GM12878 (cell line): ENCODE measurements around the gene SCARB1. TPM values are rescaled to one million over a fixed set of nuclear protein-coding genes. Genes with fewer than 3 reads are reported as not detected.

Source experiments
- ATAC-seq: fragments of 200-7000 bp; cut with Tn5 transposase; 3 replicates; pipeline ENCODE4 v1.9.1; 2020; ENCODE audit warnings: mild to moderate bottlenecking, moderate library complexity
- BruUV-seq: library from RNA; stranded (reverse); fragments of 400-500 nt; replicated peaks from 2 replicates; lab custom pipeline; 2021; lab: Mats Ljungman, UMichigan
- CTCF ChIA-PET: fragments of 300-600 bp; sonication (Branson Sonifier 250); formaldehyde crosslinking; extraction: SDS; loops from one replicate; lab custom pipeline; 2021; ENCODE audit warnings: inconsistent platforms; lab: Yijun Ruan, JAX
- POLR2A ChIA-PET: fragments of 350-600 bp; formaldehyde crosslinking; extraction: SDS; loops from one replicate; lab custom pipeline; 2021; ENCODE audit warnings: inconsistent platforms; lab: Charles Lee
- RAD21 ChIA-PET: fragments of 300-600 bp; sonication (Branson Sonifier 250); formaldehyde crosslinking; loops from one replicate; lab custom pipeline; 2023; ENCODE audit warnings: antibody characterized with exemption; ENCODE audit not compliant: unreplicated experiment; lab: Charles Lee
- SMC1A ChIA-PET: fragments of 300-600 bp; sonication (Branson Sonifier 250); formaldehyde crosslinking; loops from one replicate; lab custom pipeline; 2023; ENCODE audit not compliant: unreplicated experiment, uncharacterized antibody; lab: Charles Lee
- DNase-seq: peaks from one replicate; pipeline ENCODE4 v3.0.0-alpha.2; 2011; ENCODE audit warnings: low read depth, low spot score
- FAIRE-seq: peaks from 3 replicates; lab custom pipeline; 2011; peaks lifted over from hg19 to GRCh38; lab: Jason Lieb, UNC
- H2AFZ ChIP-seq: 2 replicates; pipeline ENCODE4 v1.6.0; 2011; ENCODE audit warnings: low read depth, low read length, control low read depth; ENCODE audit not compliant: control insufficient read depth
- H3K27ac ChIP-seq: 2 replicates; pipeline ENCODE4 v1.5.1; 2011; ENCODE audit warnings: control low read depth; ENCODE audit not compliant: control insufficient read depth, insufficient read depth
- H3K27me3 ChIP-seq, 2 experiments: replicated peaks in 1 of 2; 2 replicates each; pipeline versions ENCODE4 v1.6.0 to v1.6.1; 2011; ENCODE audit warnings: low read length in 1 of 2; ENCODE audit not compliant: control insufficient read depth in 2 of 2, insufficient read depth in 2 of 2
- H3K36me3 ChIP-seq, 2 experiments: 2 replicates each; pipeline ENCODE4 v1.5.1; 2011; ENCODE audit warnings: low read length in 1 of 2; ENCODE audit not compliant: control insufficient read depth in 2 of 2, insufficient read depth in 2 of 2
- H3K4me1 ChIP-seq: 2 replicates; pipeline ENCODE4 v1.6.1; 2011; ENCODE audit warnings: mild to moderate bottlenecking, low read length, moderate library complexity, mixed read lengths; ENCODE audit not compliant: control insufficient read depth, insufficient read depth
- H3K4me2 ChIP-seq: 2 replicates; pipeline ENCODE4 v1.6.0; 2011; ENCODE audit warnings: control low read depth; ENCODE audit not compliant: control insufficient read depth, insufficient read depth
- H3K4me3 ChIP-seq: fragments of 200-600 bp; sonication (generic); 2 replicates; pipeline ENCODE4 v1.5.1; 2016
- H3K79me2 ChIP-seq: 2 replicates; pipeline ENCODE4 v1.6.0; 2011; ENCODE audit warnings: low read length; ENCODE audit not compliant: control insufficient read depth, insufficient read depth
- H3K9ac ChIP-seq: 2 replicates; pipeline ENCODE4 v1.8.0; 2011; ENCODE audit warnings: low read length, control low read depth, mixed read lengths; ENCODE audit not compliant: control insufficient read depth, insufficient read depth
- H3K9me3 ChIP-seq: replicated peaks from 3 replicates; pipeline ENCODE4 v1.5.1; 2011; ENCODE audit warnings: mild to moderate bottlenecking, low read length; ENCODE audit not compliant: control insufficient read depth, insufficient read depth
- H4K20me1 ChIP-seq: 2 replicates; pipeline ENCODE4 v1.6.0; 2011; ENCODE audit not compliant: control insufficient read depth, insufficient read depth
- BCL11A ChIP-seq: IDR thresholded peaks from 2 replicates; pipeline ENCODE4 v1.6.1; 2011; ENCODE audit warnings: low read depth, low read length
- CBX5 ChIP-seq: sonication (generic); IDR thresholded peaks from 2 replicates; pipeline ENCODE4 v1.6.1; 2016; ENCODE audit warnings: low read depth, moderate library complexity, mild to moderate bottlenecking, inconsistent platforms
- CHD2 ChIP-seq: IDR thresholded peaks from 2 replicates; pipeline ENCODE4 v1.6.1; 2011; ENCODE audit warnings: low read depth, low read length, improper control_type of control experiment, borderline replicate concordance
- CHD4 ChIP-seq: fragments of 200-600 bp; sonication (generic); IDR thresholded peaks from 2 replicates; pipeline ENCODE4 v1.6.1; 2016; ENCODE audit warnings: mild to moderate bottlenecking
- CREM ChIP-seq: IDR thresholded peaks from 2 replicates; pipeline ENCODE4 v1.6.1; 2014; ENCODE audit warnings: antibody characterized with exemption, low read depth
- GABPA ChIP-seq: IDR thresholded peaks from 2 replicates; pipeline ENCODE4 v1.6.1; 2014; ENCODE audit warnings: antibody characterized with exemption, low read depth, mild to moderate bottlenecking, inconsistent platforms
- HDAC2 ChIP-seq: fragments of 200-600 bp; sonication (generic); IDR thresholded peaks from 2 replicates; pipeline ENCODE4 v1.6.1; 2017
- IRF4 ChIP-seq: IDR thresholded peaks from 2 replicates; pipeline ENCODE4 v1.6.1; 2011; ENCODE audit warnings: low read depth, low read length
- JUNB ChIP-seq: IDR thresholded peaks from 2 replicates; pipeline ENCODE4 v1.6.1; 2016; ENCODE audit warnings: antibody characterized with exemption, mild to moderate bottlenecking
- MTA2 ChIP-seq: fragments of 450-650 bp; IDR thresholded peaks from 2 replicates; pipeline ENCODE4 v1.6.1; 2016; ENCODE audit warnings: low read depth, mild to moderate bottlenecking, moderate library complexity
- NFXL1 ChIP-seq: fragments of 450-650 bp; IDR thresholded peaks from 2 replicates; pipeline ENCODE4 v1.6.1; 2017; ENCODE audit warnings: antibody characterized with exemption, mild to moderate bottlenecking, borderline replicate concordance
- NR2C1 ChIP-seq: fragments of 450-650 bp; IDR thresholded peaks from 2 replicates; pipeline ENCODE4 v1.6.1; 2017; ENCODE audit warnings: antibody characterized with exemption, mild to moderate bottlenecking, moderate library complexity
- SMARCA5 ChIP-seq: fragments of 450-650 bp; IDR thresholded peaks from 2 replicates; pipeline ENCODE4 v1.6.1; 2017; ENCODE audit warnings: mild to moderate bottlenecking
- SUPT20H ChIP-seq: IDR thresholded peaks from 2 replicates; pipeline ENCODE4 v1.6.1; 2011; ENCODE audit warnings: low read depth, mild to moderate bottlenecking, low read length, moderate library complexity, borderline replicate concordance; ENCODE audit not compliant: control insufficient read depth
- ZNF274 ChIP-seq: IDR thresholded peaks from one replicate; pipeline ENCODE4 v1.8.0; 2011; ENCODE audit not compliant: insufficient read length, insufficient read depth
- WGBS: methylation state at CpG from one replicate; pipeline ENCODE4 v1.1.6; 2016; ENCODE audit warnings: low lambda C conversion rate; ENCODE audit not compliant: insufficient replicate concordance, insufficient coverage; ENCODE audit errors: missing lambda C conversion rate; 5-methylcytosine and 5-hydroxymethylcytosine counted together
- in situ Hi-C: fragments of 300-500 bp; cut with MboI; formaldehyde crosslinking; loops from 9 replicates; pipeline ENCODE4 v1.14.3; 2018; ENCODE audit warnings: mixed read lengths
- intact Hi-C: fragments of 100-400 bp; cut with micrococcal nuclease; formaldehyde crosslinking; loops from one replicate; pipeline ENCODE4 v1.14.2; 2022; ENCODE audit not compliant: unreplicated experiment
- polyA plus RNA-seq, 11 experiments: library from polyadenylated mRNA; depleted of rRNA in 4 of 11; unstranded in 6 of 11; stranded (reverse) in 5 of 11; fragments of >200 nt; fragmentation: Nextera tagmentation in 4 of 11; fragmentation: Illumina TruSeq in 1 of 11; extraction: Ambion mirVana in 4 of 11; extraction: Trizol in 1 of 11; gene quantifications; 1 replicate in 1 of 11; 2 replicates in 10 of 11; pipeline versions ENCODE4 v1.2.1 to v1.2.3, GENCODE V29; 2011 to 2016; ENCODE audit warnings: inconsistent platforms in 2 of 11, missing spikeins in 2 of 11, low read depth in 1 of 11
- total RNA-seq, 4 experiments: library from RNA; depleted of rRNA in 3 of 4; stranded (reverse); fragments of >200 nt in 3 of 4; fragmentation: Illumina TruSeq in 1 of 4; extraction: Trizol in 1 of 4; gene quantifications; 2 replicates each; pipeline versions ENCODE4 v1.2.1 to v1.2.3, GENCODE V29; 2013 to 2021
- TF ChIP-seq, protein P1 (sequence below): fragments of 450-650 bp; IDR thresholded peaks from 2 replicates; pipeline ENCODE4 v1.6.1; 2017; ENCODE audit warnings: mild to moderate bottlenecking, moderate library complexity
- TF ChIP-seq, protein P2 (sequence below): fragments of 450-650 bp; IDR thresholded peaks from 2 replicates; pipeline ENCODE4 v1.6.1; 2017; ENCODE audit warnings: mild to moderate bottlenecking
- TF ChIP-seq, protein P3 (sequence below): IDR thresholded peaks from 2 replicates; pipeline ENCODE4 v1.6.1; 2011; ENCODE audit warnings: borderline replicate concordance, low read depth, mild to moderate bottlenecking, moderate library complexity, mixed read lengths, low read length; ENCODE audit not compliant: insufficient read depth; ENCODE audit errors: extremely low read length

The SCARB1 gene
- total and polyA plus RNA-seq, 10 of the 15 experiments (the other 5 are each of a cell fraction or from before 2014, with no cell fraction given) = 0.34 to 104 (median 63.1) TPM

DNA sequence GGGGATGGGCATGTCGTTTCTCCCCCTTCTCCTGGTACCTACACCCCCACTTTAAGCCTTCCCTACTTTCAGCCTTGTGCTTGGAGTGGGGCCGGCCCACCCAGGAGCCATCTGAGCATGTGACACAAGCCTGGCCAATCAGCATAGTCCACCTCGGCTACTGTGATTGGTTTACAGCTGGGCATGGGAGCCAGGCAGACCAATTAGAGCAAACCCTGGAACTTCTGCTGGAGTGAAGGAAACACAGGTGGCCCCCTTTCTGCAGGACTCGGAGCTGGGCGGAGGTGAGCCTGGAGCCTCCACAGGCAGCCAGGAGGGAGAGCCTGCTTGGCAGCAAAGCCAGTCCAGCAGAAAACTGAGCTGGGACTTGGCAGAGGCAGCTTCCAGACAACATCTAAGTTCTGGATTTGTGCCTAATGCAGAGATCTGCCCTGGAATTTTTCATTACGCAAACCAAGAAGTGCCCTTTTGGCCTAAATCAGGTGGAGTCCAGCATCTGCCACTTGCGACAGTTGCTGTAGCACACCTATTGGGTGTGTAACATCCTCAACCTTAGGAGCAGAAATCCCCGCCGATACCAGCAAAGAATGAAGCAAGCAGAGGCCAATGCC lies 59.5 kb downstream of the SCARB1 start (continued):
- TF ChIP-seq MTA2 (no peak), SUPT20H (no peak), ZNF274 (no peak), JUNB (no peak)
- TF ChIP-seq, protein P1, sequence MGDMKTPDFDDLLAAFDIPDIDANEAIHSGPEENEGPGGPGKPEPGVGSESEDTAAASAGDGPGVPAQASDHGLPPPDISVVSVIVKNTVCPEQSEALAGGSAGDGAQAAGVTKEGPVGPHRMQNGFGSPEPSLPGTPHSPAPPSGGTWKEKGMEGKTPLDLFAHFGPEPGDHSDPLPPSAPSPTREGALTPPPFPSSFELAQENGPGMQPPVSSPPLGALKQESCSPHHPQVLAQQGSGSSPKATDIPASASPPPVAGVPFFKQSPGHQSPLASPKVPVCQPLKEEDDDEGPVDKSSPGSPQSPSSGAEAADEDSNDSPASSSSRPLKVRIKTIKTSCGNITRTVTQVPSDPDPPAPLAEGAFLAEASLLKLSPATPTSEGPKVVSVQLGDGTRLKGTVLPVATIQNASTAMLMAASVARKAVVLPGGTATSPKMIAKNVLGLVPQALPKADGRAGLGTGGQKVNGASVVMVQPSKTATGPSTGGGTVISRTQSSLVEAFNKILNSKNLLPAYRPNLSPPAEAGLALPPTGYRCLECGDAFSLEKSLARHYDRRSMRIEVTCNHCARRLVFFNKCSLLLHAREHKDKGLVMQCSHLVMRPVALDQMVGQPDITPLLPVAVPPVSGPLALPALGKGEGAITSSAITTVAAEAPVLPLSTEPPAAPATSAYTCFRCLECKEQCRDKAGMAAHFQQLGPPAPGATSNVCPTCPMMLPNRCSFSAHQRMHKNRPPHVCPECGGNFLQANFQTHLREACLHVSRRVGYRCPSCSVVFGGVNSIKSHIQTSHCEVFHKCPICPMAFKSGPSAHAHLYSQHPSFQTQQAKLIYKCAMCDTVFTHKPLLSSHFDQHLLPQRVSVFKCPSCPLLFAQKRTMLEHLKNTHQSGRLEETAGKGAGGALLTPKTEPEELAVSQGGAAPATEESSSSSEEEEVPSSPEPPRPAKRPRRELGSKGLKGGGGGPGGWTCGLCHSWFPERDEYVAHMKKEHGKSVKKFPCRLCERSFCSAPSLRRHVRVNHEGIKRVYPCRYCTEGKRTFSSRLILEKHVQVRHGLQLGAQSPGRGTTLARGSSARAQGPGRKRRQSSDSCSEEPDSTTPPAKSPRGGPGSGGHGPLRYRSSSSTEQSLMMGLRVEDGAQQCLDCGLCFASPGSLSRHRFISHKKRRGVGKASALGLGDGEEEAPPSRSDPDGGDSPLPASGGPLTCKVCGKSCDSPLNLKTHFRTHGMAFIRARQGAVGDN = no peak
- TF ChIP-seq, protein P2, sequence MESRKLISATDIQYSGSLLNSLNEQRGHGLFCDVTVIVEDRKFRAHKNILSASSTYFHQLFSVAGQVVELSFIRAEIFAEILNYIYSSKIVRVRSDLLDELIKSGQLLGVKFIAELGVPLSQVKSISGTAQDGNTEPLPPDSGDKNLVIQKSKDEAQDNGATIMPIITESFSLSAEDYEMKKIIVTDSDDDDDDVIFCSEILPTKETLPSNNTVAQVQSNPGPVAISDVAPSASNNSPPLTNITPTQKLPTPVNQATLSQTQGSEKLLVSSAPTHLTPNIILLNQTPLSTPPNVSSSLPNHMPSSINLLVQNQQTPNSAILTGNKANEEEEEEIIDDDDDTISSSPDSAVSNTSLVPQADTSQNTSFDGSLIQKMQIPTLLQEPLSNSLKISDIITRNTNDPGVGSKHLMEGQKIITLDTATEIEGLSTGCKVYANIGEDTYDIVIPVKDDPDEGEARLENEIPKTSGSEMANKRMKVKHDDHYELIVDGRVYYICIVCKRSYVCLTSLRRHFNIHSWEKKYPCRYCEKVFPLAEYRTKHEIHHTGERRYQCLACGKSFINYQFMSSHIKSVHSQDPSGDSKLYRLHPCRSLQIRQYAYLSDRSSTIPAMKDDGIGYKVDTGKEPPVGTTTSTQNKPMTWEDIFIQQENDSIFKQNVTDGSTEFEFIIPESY = no peak

DNA sequence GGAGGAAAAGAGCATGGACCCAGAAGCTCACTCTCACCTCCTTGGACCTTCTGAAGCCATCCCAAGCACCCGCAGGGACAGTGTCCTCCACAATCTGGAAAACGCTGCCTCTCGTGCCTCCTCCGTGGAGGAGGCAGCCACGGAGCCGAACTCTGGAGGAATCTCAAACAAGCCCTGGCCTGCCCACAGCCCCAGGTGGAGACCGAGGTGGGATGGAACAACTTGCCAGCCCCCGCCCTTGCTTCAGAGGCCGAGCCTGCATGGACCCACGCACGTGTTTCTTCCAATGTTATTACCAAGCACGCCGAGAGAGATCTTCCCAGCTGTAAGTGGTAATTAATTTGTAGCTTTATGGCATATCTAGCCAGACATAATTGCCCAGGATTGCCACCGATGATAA lies 61.3 kb downstream of the SCARB1 start:
- H3K36me3 ChIP-seq = peaks cover 37 to 45% of the 10 kb centered on the region in 2 experiments; a peak in 3 of 4 replicates
- ChIA-PET CTCF (no interaction called here), POLR2A (no interaction called here), SMC1A (no interaction called here), RAD21 (no interaction called here)
- H2AFZ ChIP-seq = no peak overlapping the region
- intact Hi-C loops (no loop called here), in situ Hi-C loops (no loop called here)
- H4K20me1 ChIP-seq = no peaks in the 10 kb centered on the region
- no peak for ATAC-seq
- no peak overlapping the region for H3K27ac ChIP-seq
- H3K79me2 ChIP-seq = no peaks in the 10 kb centered on the region
- H3K9me3 ChIP-seq = no peaks in the 10 kb centered on the region
- DNase-seq = no peak
- 98% methylated on average over 14 of the region's 14 CpGs for whole genome bisulfite sequencing
- no peak overlapping the region for H3K4me2 ChIP-seq
- no peak for FAIRE-seq
- no peaks in the 10 kb centered on the region for H3K27me3 ChIP-seq
- no TSS peak for BruUV-seq
- H3K4me1 ChIP-seq = no peaks in the 10 kb centered on the region
- no peak overlapping the region for H3K4me3 ChIP-seq
- H3K9ac ChIP-seq = no peak overlapping the region
- TF ChIP-seq CHD2 (no peak), SUPT20H (no peak), BCL11A (no peak), GABPA (no peak), NFXL1 (no peak), SMARCA5 (no peak), CHD4 (no peak), HDAC2 (no peak), NR2C1 (no peak), IRF4 (no peak), CREM (no peak), CBX5 (no peak)
- TF ChIP-seq, protein P3, sequence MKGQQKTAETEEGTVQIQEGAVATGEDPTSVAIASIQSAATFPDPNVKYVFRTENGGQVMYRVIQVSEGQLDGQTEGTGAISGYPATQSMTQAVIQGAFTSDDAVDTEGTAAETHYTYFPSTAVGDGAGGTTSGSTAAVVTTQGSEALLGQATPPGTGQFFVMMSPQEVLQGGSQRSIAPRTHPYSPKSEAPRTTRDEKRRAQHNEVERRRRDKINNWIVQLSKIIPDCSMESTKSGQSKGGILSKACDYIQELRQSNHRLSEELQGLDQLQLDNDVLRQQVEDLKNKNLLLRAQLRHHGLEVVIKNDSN = no peak
